ENCODE results near the gene LIMA1.
"Not testable (repeated sequence)": the region's sequence is repeated elsewhere in the genome, so short reads cannot be mapped to it uniquely, and the experiment has no call there.

The LIMA1 gene

GRCh38 chr12:50186681-50187080, 96.6 kb downstream of the LIMA1 start:
- DNase-seq (ENCODE audit: low read depth in 2 of 2) = no peak

- DNase-seq (ENCODE audit: low read depth in 2 of 2) = no peak
These were observed 97.2 kb downstream of the LIMA1 start for GRCh38 chr12:50185970-50186663.

DNA sequence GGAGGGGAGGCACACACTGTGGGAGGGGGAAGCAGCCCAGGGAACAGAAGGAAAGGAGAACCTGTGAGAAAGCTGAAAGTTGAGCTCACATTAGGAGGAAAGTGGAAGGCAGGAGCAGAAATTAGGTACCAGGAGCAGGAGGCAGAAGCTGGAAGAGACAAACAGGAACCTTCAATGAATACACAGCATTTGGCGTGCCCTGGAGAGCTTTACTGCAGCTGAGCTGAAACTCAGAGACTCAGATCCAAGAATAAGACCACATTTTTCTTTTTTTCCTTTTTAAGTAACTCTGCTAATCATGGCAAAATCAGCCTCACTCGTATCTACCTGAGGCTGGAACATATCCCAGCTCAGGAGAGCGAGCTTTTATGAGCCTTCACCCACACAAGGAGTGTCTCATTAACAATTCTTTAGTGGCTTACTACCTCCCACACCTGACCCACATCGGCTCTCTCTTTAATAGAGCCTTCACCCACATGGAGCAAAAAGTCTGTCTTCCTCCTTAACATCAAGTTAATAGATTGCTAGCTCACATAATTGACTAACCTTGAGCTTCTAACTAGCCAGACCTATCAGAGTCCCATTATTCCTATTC, 97.9 kb downstream of the LIMA1 start:
- no peak for DNase-seq (ENCODE audit: low read depth in 2 of 2)

GRCh38 chr12:50184261-50184660, 99.1 kb downstream of the LIMA1 start:
- DNase-seq (ENCODE audit: low read depth in 2 of 2) = no peak

DNA sequence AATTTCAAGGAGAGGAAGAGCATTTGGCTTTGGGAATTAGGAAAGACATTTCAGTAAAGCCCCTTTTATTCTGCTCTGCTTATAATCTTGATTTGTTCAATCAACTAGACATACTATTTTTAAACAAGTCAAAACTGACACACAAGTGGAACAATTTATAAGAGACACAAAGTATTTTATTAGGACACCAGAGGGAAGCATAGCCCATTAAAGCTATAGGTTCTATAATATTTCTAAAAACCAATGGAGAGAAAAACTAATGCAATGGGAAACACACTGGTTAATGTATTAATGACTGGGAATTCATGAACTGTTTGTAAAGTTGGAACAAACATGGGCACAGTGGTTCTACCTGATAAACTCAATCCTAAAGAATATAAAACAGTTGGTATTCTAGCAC, 100.9 kb downstream of the LIMA1 start:
- DNase-seq (ENCODE audit: low read depth in 2 of 2) = no peak

- DNase-seq (ENCODE audit: low read depth in 2 of 2) = no peak
These were observed 101.6 kb downstream of the LIMA1 start for GRCh38 chr12:50181691-50182090.

DNA sequence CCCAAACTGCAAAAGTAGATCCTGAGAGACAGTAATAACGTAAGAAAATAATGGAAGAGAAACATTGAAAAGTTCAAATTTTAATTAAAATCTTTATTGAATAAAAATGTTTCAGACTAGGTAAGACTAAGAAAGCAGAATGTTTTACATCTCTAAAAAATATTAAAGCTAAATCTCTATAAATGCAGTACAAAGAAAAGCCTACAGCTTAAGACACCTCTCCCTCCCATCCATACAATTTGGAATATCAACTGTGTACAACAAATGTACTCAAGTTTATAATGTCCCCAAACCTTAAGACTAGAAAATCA, 107.6 kb downstream of the LIMA1 start:
- no peak for DNase-seq (ENCODE audit: low read depth in 2 of 2)

DNA sequence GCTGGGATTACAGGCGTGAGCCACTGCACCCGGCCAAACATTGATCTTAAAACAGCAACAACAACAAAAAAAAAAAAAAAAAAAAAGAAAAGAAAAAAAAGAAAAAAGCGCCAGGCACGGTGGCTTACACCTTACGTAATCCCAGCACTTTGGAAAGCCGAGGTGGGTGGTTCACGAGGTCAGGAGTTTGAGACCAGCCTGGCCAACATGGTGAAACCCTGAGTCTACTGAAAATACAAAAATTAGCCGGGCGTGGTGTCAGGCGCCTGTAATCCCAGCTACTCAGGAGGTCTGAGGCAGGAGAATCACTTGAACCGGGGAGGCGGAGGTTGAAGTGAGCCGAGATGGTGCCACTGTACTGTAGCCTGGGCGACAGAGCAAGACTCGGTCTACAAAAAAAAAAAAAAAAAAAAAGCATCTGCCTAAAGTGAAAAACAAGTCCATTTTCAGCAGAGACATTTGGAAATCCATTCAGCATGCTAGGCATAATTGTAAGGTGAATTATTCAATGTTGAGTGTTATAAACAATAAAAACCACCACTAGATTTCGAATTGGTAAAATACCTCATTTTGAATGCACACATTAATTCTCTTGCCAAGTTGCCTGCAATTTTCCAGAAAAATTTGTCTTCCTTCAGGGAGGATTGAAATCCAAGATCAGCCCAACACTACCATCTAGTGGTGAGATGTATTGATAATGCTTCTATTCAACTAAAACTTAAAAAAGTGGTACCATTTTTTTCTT, 108.2 kb downstream of the LIMA1 start:
- DNase-seq (ENCODE audit: low read depth in 2 of 2) = no peak

GRCh38 chr12:50167049-50167828, 116.1 kb downstream of the LIMA1 start, which contains the start of gene CERS5:
TSS of gene CERS5 (minus strand) at chr12:50167369. CDS start at chr12:50167297, 72 bp downstream.
- DNase-seq (ENCODE audit: low read depth in 2 of 2) = peak; percentile 87 to 90

GRCh38 chr12:50166799-50167048, 116.6 kb downstream of the LIMA1 start:
- DNase-seq (ENCODE audit: low read depth in 2 of 2) = peak in 1 of 2 donors; percentile 4

DNA sequence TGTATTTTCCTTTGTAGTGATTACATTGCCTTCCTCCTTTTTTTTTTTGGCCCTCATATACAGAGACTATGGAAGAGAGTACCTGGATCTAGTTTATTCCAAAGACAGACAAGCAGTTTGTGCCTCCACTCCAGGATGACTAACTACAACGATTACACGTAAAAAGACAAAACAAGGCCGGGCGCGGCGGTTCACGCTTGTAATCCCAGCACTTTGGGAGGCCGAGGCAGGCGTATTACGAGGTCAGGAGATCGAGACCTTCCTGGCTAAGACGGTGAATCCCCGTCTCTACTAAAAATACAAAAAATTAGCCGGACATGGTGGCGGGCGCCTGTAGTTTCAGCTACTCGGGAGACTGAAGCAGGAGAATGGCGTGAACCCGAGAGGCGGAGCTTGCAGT, 118.4 kb downstream of the LIMA1 start:
- DNase-seq (ENCODE audit: low read depth in 2 of 2) = no peak

DNA sequence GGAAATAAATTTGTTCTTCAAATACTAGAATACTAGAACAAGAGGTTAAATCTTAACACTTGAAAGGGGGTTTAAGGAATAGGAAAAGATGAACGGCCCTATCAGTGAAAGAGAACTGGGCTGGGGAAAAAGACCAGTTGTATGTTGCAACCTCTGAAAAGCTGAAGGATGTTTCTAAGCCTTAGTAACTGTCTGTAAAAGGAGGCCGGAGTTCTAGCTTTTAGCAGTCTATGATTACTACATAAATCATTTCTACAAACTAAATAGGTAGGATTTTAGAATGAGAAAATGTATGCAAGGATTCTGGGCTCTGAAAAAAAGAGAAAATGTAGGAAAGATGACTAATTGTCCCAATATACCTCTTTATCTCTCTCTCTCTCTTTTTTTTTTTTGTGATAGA, 121.1 kb downstream of the LIMA1 start:
- DNase-seq (ENCODE audit: low read depth in 2 of 2) = no peak

DNA sequence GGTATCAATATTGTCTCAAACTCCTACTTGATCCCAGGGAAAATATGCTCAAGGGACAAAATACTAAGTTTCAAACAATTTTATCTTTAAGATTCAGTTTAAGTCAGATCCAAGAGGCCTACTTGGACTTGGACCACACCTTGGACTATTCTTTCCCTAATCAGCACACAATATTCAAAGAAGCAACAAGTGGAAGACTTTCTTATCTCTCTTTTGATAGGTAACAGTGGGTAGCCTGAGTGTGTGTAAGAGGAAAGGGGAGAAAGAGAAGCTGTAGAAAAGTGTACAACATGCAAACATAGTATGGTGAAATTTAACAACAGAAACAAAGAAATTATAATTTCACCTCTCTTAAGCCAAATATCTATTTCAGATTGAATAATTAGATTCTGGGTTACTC, 122.7 kb downstream of the LIMA1 start:
- DNase-seq (ENCODE audit: low read depth in 2 of 2) = no peak

GRCh38 chr12:50157259-50157658, 126.1 kb downstream of the LIMA1 start:
- DNase-seq (ENCODE audit: low read depth in 2 of 2) = no peak

DNA sequence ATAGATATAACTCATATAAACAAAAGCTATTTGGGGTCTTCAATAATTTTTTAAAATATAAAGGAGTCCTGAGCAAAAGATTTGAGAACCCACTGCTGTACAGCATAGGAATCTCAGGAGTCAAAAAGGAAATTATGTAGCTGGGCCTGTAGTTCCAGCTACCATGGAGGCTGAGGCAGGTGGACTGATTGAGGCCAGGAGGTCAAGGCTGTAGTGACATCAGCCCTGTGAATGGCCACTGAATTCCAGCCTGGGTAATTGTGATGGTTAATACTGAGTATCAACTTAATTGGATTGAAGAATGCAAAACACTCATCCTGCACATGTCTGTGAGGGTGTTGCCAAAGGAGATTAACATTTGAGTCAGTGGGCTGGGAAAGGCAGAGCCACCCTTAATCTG, 126.7 kb downstream of the LIMA1 start:
- no peak for DNase-seq (ENCODE audit: low read depth in 2 of 2)

GRCh38 chr12:50154947-50155346, 128.4 kb downstream of the LIMA1 start:
- not testable (repeated sequence) for DNase-seq (ENCODE audit: low read depth in 2 of 2)

GRCh38 chr12:50151047-50151687, 132.2 kb downstream of the LIMA1 start:
- no peak for DNase-seq (ENCODE audit: low read depth in 2 of 2)

DNA sequence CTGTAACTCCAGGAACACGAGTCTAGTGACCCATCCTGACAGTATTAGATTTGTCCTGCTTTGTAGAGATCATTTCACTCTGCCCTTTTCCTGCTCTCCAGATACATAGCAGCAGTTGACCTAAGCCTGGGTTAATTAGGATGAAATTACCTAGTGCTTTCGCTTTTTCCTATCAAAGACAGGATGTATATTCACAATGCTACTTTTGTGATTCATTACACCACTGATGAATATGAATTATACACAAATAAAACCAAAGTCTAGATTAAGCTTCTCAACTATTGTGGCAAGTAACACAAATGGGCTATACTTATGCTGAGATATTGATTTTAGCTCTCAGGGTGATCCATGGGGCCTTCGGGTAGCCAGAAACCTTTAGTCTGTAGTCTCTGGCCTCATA, 134.0 kb downstream of the LIMA1 start:
- DNase-seq (ENCODE audit: low read depth in 2 of 2) = no peak

GRCh38 chr12:50148011-50148410, 135.3 kb downstream of the LIMA1 start:
- DNase-seq (ENCODE audit: low read depth in 2 of 2) = not testable (repeated sequence)

DNA sequence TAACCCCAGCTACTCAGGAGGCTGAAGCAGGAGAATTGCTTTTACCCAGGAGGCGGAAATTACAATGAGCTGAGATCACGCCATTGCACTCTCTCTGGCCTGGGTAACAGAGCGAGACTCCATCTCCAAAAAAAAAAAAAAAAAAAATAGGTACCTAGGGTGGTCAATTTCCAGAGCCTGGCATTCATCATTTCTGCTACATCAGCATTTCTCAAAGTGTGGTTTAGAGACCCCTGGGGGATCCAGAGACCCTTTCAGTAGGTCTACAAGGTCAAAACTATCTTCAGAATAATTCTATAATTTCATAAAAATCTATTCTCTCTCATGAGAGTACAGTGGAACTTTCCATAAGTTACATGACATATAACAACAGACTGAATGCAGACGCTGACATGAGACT, 136.0 kb downstream of the LIMA1 start:
- DNase-seq (ENCODE audit: low read depth in 2 of 2) = no peak

DNA sequence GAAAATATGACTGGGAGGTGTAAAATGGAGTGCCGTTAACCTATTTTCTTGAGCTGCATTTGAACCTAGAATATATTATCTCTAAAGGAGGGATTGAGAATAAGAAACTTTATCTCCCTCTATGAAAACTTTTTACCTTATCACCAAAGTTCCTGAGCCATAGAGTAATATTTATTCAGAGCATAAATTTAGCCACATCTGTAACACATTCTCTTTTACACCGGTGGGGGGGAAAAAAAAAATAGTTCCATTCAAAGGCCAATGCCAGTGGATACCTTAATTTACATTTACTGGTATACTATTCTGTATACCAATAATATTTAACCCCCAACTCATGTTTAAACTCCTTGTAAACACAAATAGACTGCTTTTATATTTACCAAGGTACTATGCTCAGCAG, 137.9 kb downstream of the LIMA1 start:
- DNase-seq (ENCODE audit: low read depth in 2 of 2) = no peak

DNA sequence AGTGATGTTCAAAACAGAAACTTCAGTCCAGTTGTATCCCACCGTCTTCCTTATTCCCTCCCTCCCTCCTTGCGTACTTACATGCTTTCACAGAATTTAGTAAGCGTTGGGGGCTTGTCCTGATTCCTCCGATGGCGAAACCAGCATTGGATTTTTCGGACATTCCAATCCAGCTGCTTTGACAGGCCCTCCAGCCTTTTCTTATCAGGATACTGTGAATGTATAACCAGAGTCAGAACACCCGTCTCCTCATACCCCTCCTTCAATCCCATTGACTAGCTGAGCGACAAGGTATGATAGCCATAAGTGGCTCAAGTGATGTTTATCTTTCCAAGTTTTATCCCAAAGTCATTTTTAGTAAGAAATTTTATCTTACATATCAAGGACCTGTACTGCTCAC, 140.3 kb downstream of the LIMA1 start:
- no peak for DNase-seq (ENCODE audit: low read depth in 2 of 2)
